Suprapubic skin (tissue), 3 donors: ENCODE results near the gene MYH14.

Experiments used
- POLR2A ChIP-seq, 2 donors: fragments of 450-650 bp; IDR thresholded peaks; one replicate each; pipeline ENCODE4 v1.6.1; 2017; ENCODE audit warnings: antibody characterized with exemption in 2 of 2, mild to moderate bottlenecking in 2 of 2, moderate library complexity in 2 of 2
- TF ChIP-seq, protein P1 (sequence below), 2 donors: fragments of 200-600 bp in 1 of 2; fragments of 450-650 bp in 1 of 2; sonication (generic) in 1 of 2; IDR thresholded peaks; one replicate each; pipeline ENCODE4 v1.5.1; 2016 to 2019; ENCODE audit warnings: antibody characterized with exemption in 2 of 2, mild to moderate bottlenecking in 1 of 2, moderate library complexity in 1 of 2

DNA sequence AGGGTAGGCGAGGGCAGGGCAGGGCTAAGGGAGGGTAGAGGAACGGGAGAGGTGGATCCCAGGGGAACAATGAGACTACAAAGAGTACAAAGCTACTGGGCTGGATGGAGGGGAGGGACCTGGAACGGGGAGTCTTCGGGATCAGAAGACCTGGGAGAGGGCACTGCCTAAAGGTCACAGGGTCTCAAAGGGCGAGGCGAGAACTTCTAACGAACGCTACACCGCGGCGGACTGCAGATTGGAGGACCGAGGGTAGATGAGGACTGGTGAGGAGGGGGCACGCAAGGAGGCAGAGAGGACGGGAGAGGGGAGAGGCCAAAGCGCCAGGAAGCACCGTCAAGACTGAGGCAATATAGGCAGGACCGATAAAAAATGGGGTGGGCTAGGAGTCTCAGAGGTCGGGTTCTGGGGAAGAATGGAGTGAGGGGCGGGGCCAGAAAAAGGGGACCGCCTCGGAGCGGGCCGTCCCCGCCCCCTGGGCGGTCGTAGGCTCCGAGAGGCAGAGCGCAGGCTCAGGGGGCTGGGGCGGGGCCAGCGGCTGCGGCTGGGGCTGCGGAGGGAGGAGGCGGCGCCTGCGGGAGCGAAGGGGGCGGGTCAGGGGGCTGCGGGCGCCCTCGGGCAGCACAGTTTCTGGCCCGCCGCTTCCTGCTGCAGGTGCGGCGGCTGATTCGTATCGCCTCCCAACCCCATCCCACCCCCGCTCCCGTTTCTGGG is 127.1 kb downstream of the MYH14 start:
- TF ChIP-seq, protein P1, sequence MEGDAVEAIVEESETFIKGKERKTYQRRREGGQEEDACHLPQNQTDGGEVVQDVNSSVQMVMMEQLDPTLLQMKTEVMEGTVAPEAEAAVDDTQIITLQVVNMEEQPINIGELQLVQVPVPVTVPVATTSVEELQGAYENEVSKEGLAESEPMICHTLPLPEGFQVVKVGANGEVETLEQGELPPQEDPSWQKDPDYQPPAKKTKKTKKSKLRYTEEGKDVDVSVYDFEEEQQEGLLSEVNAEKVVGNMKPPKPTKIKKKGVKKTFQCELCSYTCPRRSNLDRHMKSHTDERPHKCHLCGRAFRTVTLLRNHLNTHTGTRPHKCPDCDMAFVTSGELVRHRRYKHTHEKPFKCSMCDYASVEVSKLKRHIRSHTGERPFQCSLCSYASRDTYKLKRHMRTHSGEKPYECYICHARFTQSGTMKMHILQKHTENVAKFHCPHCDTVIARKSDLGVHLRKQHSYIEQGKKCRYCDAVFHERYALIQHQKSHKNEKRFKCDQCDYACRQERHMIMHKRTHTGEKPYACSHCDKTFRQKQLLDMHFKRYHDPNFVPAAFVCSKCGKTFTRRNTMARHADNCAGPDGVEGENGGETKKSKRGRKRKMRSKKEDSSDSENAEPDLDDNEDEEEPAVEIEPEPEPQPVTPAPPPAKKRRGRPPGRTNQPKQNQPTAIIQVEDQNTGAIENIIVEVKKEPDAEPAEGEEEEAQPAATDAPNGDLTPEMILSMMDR (IDR thresholded peaks at IDR 0.05) = no peak
- no peak for TF ChIP-seq POLR2A (IDR thresholded peaks at IDR 0.05)
